ENCODE data around the gene NEK1. TPM values are rescaled to one million over a fixed set of nuclear protein-coding genes. Genes with fewer than 3 reads are reported as not detected.

The NEK1 gene
- total RNA-seq, 1 donor from 2014 or later: 15.9 TPM

DNA sequence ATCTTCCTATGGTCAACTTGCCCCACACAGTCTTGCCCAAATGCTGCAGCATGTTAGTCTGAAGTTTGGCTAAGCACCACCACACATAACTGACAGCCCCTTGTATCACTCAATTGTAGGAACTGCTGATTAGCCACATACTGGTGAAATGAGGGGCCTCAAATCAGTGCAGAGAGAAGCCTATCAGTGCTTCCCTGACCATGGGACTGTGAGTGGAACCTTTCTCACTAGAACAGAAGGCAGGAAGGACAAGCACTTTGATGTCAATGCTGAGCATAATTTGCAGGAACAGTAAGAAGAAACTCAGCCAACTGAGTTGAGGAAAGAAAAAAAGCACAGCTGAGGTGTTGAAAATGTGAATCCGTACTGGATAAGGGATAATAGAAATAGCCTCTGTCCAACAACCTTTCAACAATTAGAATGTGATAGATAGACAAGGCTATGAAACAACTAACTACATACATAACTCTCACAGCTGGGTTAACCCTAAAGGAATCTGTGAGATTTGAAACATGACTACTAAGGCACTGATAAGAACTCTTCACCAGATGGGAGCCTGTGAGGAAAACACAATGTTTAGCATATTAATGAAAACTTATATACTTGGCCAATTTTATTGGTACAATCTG, 205.1 kb downstream of the NEK1 start:
- DNase-seq (no peak), ATAC-seq (peak; percentile 97)
- intact Hi-C loops (cut with micrococcal nuclease): no loop called here

DNA sequence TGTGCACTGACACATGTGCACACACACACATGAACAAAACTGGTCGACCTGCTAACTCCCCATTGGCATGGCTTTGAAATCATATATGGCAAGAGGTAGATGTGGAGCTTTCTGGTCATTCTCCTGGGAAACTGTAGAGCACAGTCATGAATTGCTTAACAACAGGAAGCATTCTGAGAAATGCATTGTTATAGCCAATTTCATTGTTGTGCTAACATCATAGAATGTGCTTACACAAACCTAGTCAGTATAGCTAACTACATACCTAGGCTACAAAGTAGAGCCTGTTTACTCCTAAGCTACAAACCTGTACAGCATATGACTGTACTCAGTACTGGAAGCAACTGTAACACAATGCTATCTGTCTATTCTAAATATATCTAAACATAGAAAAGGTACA, 207.4 kb downstream of the NEK1 start:
- no peak for ATAC-seq
- intact Hi-C loops (cut with micrococcal nuclease): no loop called here
- DNase-seq: no peak

DNA sequence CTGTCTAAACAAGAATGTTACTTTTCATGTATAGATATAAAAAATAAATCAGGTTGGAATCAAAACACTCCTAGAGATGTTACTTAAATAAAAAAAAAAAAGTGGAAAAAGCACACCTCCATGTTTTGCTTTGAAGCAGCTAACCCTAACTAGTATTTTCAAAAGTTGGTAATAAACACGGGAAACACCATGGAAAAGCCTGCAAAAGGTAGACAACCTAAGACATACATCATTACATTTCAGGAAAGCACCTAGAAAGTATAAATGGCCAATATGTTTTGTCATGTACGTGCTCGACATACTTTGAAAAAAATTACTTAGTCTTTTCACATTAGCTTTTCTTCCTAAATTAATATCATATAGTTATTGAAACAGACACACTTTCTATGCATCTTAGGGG, 211.6 kb downstream of the NEK1 start:
- ATAC-seq (no peak), DNase-seq (no peak)
- intact Hi-C loops (cut with micrococcal nuclease): no loop called here

DNA sequence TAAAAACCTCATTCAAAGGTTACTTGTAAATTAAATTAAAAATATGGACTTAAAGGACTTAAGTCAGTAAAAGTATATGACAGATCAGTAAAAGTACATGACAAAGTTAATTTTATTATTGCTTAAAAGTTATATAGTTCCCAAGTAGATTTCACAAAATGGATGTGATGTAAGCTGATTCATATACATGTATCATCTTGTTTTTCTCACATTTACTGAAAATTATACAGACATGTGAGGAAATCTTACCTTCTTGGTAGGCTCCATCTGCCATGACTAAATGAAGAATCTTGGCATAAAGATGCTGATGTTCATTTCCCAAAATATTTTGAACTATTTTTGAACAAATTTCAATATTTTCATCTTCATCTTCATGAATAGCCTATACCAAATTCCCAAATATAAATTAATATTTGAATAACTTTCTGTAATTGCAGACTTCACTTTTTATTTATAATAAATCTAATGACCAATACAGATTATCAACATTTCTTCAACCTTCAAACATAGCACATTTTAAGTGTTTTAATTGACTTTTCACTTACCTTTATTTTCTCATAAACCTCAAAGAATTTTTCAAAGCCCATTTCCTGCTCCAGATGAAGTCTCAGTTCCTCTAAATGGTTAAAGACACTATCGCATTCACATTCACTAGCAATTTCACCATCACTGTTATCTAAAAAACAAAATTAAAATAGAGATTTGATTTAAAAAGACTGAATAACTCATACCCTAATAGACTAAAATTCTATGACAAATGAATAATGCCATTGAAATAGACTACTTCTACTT, 212.2 kb downstream of the NEK1 start:
- intact Hi-C loops (cut with micrococcal nuclease): no loop called here
- ATAC-seq (no peak), DNase-seq (no peak)

DNA sequence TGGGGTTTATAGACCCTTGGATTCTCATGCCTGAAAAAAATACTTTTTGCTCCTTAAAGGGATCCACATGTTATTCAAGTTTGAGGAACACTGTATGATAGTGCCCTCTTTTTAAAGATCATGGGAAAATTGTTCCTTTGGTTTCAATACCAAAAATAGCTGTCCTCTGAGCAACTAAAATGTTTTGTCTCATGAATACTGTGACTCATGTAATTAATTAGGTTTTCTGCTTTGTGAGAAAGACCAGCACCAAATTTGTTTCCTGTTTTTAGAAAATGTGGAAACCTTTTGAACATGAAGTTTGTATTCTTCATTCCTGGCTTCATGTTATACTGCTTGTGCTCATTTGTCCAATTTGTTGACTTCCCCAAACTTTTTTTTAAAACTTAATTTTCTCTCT, 214.1 kb downstream of the NEK1 start:
- DNase-seq (no peak), ATAC-seq (no peak)
- intact Hi-C loops (cut with micrococcal nuclease): no loop called here

DNA sequence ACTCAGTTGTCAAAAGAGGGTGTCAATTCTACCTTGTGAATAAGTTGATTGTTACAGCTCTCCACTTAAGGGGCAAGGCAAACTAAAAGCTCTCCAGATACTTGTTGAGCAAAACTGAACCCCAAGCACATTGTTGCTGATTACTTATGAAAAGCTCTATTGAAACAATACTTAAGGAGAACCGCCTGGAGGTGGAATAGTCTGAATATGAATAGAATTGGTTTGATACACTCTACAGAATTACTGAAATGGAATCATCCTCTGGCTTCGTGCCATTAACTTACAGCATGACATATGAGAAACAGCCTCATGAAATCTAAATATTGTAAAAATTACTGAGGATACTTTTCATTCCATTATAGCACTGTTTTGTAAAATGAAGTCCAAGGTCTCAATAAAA, 214.6 kb downstream of the NEK1 start:
- ATAC-seq: no peak
- DNase-seq: no peak
- intact Hi-C loops (cut with micrococcal nuclease): no loop called here

DNA sequence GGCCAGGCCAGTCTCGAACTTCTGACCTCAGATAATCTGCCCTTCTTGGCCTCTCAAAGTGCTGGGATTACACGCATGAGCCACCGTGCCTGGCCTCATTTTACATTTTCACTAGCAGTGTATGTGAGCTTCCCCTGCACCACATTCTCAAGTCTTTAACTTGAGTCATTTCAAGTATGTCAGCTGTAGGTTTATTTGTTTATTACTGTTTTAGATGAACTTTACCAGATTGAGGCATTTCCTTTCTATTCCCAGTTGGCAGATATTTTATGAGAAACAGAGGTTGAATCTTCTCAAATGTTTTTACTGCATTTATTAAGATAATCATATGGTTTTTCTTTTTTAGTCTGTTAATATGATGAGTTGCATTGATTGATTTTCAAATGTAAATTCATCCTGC, 227.0 kb downstream of the NEK1 start:
- ATAC-seq: no peak
- intact Hi-C loops (cut with micrococcal nuclease): no loop called here
- DNase-seq: no peak

DNA sequence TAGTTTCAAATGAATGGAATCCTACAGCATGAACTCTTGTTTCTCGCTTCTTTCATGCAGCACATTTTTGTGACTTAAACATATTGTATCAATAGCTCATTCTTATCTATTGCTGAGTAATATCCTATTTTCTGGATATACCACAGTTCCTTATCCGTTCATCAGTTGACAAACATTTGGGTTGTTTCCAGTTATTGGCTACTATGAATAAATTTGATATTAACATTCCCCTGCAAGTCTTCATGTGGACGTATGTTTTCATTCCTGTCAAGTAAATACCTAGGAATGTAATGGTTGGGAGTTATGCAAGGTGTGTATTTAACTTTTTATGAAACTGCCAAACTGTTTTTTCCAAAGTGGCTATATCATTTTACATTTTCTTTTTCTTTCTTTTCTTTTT, 227.6 kb downstream of the NEK1 start:
- no peak for ATAC-seq
- intact Hi-C loops (cut with micrococcal nuclease): no loop called here
- no peak for DNase-seq

DNA sequence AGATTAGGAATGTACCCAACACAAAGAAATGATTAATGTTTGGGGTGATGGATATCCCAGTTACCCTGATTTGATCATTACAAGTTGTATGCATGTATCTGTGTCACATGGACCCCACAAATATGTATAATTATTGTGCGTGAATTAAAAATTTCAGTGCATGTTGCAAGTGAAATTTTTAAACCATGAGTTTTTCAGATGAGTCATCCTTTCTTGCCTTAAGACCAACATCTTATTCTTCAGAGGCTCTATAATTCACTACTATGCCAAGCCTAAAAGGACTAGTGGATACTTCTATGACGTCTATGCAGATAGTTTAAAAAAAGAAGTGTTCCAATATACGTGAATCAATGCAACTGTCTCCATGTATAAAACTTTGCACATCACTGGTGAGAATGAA, 228.7 kb downstream of the NEK1 start:
- intact Hi-C loops (cut with micrococcal nuclease): no loop called here

DNA sequence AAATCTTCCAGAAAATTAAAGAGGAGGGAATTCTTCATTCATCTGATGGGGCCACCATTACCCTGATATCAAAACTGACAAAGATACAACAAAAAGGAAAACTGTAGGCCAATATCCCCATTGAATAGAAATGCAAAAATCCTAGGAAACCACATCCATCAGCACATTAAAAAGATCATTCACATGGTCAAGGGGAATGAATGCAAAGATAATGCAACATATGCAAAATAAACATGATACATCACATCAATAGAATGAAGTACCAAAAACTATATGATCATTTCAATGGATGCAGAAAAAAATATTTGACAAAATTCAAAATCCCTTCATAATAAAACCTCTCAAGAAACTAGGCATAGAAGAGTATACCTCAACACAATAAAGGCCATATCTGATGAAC, 232.7 kb downstream of the NEK1 start:
- intact Hi-C loops (cut with micrococcal nuclease): no loop called here

More for the DNA sequence above, 228.7 kb downstream of the NEK1 start:
- no peak for ATAC-seq
- DNase-seq: no peak

DNA sequence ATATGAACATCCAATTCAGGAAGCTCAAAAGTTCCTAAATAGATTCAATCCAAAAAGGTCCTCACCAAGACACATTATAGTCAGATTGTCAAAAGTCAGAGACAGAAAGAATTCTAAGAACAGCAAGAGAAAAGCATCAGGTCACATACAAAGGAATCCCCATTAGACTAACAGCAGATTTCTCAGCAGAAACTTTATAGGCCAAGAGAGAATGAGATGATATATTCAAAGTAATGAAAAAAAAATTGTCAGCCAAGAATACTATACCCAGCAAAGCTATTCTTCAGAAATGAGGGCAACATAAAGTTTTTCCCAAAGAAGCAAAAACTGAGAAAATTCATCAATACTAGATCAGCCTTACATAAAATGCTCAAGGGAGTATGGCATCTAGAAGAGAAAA, 235.0 kb downstream of the NEK1 start:
- ATAC-seq (no peak), DNase-seq (no peak)
- intact Hi-C loops (cut with micrococcal nuclease): no loop called here

More for the DNA sequence above, 232.7 kb downstream of the NEK1 start:
- DNase-seq: no peak
- ATAC-seq: no peak

DNA sequence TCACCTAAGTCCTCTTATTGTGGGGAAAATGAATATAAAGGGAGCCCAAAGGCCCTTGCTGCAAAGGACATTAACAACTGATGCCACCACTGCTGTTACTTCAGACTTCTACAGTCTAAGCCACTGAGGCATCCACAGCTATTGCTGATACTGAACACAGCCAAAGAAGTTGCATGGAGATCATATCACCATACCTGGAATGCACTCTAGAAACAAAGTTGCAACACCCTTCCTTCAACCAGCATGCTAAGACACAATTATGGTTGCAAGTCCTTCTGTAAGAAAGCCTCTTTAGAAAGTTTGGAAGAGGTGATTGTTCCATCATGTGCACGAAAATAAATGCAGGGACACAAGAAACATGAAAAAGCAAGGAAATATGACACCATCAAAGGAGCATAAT, 236.0 kb downstream of the NEK1 start:
- ATAC-seq (no peak), DNase-seq (no peak)
- intact Hi-C loops (cut with micrococcal nuclease): no loop called here

DNA sequence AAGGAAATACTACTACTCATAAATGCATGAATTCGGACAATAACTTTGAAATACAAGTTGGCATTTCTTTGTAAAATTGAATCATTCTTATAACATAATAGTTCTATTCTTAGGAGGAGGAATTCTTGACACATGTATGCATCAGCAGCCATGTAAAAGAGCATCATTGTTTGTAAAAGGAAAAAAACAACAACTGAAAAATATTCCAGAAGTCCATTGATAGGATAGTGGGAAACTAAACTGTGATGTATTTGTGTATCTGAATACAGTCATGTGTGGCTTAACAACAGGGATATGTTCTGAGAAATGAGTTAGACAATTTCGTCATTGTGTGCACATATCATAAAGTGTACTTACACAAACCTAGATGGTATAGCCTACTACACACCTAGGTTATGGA, 239.6 kb downstream of the NEK1 start:
- intact Hi-C loops (cut with micrococcal nuclease): no loop called here
- ATAC-seq (no peak), DNase-seq (no peak)

DNA sequence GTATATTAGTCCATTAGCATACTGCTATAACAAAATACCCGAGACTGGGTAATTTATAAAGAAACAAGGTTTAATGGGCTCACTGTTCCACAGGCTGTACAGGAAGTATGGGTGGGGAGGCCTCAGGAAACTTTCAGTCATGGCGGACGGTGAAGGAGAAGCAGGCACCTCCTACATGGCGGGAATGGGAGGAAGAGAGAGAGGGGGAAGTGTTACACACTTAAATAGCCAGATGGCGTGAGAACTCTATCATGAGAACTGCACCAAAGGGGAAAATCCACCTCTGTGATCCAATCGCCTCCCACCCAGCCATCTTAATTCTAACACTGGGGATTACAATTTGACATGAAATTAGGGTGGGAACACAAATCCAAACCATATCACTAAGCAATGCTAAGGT, 242.7 kb downstream of the NEK1 start:
- DNase-seq: no peak
- ATAC-seq: no peak
- intact Hi-C loops (cut with micrococcal nuclease): no loop called here

DNA sequence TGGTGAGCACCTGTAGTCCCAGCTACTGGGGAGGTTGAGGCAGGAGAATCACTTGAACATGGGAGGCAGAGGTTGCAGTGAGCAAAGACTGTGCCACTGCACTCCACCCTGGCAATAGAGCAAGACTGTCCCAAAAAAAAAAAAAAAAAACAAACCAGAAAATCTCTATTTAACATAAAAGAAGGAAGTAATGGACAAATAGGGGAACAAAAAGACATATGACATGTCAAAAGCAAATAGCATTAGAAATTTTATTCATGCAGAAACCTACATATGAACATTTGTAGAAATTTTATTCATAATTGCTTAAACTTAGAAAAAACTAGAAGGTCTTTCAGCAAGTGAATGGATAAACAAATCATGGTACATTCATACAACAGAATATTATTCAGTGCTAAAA, 244.6 kb downstream of the NEK1 start:
- ATAC-seq (no peak), DNase-seq (no peak)
- intact Hi-C loops (cut with micrococcal nuclease): no loop called here

DNA sequence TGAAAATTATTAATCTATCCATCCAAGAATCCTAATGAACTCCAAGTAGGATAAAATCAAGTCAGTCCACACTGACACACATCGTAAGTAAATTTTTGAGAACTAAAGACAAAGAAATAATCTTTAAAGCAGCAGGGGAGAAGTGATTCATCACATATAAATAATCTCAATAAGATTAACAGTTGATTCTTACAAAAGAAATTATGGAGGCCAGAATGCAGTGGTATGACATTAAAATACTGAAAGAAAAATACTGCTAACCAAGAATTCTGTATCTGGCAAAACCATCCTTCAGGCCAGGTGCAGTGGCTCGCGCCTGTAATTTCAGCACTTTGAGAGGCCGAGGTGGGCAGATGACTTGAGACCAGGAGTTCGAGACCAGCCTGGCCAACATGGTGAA, 245.6 kb downstream of the NEK1 start:
- intact Hi-C loops (cut with micrococcal nuclease): no loop called here
- DNase-seq: no peak
- ATAC-seq: no peak

DNA sequence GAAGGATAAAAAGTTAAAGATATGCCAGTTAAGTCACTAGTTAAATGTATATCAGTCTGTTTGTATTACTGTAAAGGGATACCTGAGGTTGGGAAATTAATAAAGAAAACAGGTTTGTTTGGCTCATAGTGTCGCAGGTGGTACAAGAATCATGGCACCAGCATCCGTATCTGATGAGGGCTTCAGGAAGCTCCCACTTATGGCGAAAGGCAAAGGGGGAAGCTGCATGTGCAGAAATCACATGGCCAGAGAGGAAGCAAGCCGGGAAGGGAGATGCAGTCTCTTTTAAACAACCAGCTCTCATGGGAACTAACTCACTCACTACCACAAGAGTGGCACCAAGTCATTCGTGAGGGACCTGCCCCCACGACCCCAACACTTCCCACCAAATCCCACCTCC, 249.8 kb downstream of the NEK1 start:
- ATAC-seq (no peak), DNase-seq (no peak)
- intact Hi-C loops (cut with micrococcal nuclease): no loop called here

DNA sequence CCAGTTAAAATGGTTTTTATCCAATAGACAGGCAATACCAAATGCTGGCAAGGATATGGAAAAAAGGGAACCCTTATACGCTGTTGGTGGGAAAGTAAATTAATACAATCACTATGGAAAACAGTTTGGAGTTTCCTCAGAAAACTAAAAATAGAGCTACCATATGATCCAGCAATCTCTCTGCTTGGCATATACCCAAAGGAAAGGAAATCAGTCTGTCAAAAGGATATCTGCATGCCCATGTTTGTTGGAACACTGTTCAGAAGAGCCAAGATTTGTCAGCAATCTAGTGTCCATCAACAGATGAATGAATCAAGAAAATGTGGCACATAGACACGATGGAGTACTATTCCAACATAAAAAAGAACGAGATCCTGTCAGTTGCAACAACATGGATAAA, 250.6 kb downstream of the NEK1 start:
- DNase-seq (no peak), ATAC-seq (no peak)
- intact Hi-C loops (cut with micrococcal nuclease): no loop called here

DNA sequence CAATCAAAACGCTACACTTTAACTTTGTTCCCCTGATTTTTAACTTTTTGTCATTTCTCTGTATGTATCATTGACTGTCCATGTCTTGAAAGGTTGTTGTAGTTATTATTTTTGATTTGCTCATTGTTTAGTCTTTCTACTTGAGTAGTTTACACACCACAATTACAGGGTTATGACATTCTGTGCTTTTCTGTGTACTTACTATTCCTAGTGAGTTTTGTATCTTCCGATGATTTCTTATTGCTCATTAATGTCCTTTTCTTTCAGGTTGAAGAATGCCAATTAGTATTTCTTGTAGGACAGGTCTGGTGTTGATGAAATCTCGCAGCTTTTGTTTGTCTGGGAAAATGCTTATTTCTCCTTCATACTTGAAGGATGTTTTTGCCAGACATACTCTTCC, 252.4 kb downstream of the NEK1 start:
- intact Hi-C loops (cut with micrococcal nuclease): no loop called here
- DNase-seq (no peak), ATAC-seq (no peak)

DNA sequence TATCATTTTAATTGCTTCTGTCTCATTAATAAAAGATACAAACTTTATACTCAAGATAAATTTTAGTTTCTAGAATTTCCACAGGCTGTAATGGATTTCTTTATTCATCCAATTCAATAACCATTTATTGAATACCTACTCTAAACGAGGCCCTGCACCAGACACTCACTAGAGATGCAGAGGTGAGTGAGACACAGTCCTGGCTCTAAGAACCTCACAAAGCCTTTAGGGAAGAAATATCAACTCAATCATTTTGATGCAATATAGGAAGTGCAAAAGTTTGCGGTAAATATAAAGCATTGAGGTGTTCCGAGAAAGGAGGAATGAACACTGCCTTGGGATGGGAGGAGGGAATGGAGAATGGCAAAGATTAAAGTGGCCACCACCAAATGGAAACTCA, 260.0 kb downstream of the NEK1 start:
- intact Hi-C loops (cut with micrococcal nuclease): no loop called here
- ATAC-seq (peak; percentile 31), DNase-seq (no peak)

DNA sequence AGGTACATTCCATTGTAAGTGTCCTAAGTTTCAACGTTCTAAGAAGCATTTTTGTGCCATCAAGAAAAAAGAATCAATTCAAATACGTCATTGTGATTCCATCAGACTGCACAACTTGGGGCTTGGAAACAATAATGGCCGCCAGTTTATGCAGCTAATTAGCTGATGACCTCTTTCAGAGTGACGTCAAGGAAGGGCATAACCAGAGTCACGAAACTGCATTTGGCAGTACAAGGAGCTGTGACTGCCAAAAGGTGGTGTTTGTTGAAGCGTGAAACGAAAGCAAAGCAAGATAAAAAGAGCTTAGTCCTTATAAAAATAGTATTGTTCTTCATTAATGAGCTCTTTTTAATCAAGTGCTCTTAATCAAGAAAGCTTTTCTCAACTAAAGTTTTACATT, 260.5 kb downstream of the NEK1 start:
- ATAC-seq (peak; percentile 92), DNase-seq (no peak)
- intact Hi-C loops (cut with micrococcal nuclease): no loop called here
